Islet of Langerhans (tissue), 1 donor: ENCODE results near the gene MEA1.

Experiments
- FAIRE-seq: peaks from one replicate; lab custom pipeline; 2011; peaks lifted over from hg19 to GRCh38; lab: Jason Lieb, UNC

The MEA1 gene

DNA sequence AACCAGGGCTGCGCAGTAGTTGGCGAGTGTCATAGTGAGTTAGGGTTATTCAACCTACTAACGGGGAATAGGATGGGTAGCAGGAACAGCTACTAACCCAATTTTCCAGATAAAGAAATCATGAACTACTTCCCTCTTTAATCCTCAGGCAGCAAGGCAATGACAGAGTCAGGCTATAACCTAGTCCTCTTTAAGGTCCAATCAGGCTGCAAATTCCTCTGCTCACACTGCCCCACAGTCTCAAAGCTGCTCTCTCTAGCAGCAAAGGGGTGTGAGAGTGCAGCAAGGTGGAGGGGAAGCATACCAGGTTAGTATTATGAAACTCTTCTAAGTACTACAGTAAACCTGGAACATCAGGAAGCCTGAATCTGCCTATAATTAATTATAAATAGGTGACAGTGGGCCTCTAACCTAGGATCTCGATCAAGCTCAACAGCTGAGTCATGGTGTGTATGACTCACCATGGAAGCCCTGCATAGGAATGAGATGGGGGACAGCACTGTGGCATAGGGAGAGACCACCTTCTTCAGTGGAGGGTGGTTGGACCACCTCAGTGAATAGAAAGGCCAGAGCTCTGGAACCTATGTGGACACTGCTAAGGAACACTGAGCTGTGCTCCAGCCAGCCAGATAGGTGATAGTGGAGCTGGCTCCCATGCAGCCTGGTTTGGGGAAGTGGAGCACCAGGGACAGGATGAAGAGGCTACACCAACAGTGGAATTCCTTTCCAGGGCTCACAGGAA, 42.7 kb downstream of the MEA1 start:
- FAIRE-seq = no peak

DNA sequence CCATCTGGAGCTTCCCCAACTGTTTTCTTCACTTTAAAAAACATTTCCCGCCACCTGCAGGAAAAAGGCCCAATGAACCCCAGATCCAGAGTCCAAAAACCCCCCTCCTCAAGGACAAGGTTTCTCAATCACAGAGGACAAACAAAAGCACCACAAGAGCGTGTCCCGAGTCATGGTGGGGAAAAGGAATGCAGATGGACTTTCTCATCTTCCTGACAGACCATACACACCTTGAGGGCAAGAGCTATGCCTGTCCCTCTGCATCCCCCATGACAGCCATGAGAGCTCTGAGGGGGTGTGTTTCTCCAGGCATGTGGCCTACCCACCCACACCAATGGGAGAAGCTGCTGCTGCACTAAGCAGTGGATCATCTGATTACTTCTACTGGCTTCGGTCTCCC, 43.8 kb downstream of the MEA1 start:
- no peak for FAIRE-seq

DNA sequence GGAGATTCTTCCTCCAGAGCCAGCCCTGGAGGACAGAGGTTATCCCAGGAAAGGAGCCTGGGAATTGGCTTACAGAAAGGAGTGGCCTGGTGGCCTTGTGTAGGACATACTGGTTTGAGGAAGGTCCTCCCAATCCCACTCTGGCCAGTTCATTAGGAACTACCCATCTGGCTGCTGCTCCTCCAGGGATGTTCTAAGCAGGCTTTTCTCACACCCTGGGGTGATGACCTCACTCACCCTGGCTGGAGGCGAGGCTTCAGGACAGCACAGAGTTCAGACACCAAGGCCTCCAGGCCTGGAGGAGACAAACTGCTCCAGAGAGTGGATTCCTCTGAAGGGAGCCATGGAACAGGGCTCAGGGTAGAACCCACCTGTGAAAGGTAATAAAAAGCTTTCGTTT, 44.3 kb downstream of the MEA1 start:
- FAIRE-seq = no peak

DNA sequence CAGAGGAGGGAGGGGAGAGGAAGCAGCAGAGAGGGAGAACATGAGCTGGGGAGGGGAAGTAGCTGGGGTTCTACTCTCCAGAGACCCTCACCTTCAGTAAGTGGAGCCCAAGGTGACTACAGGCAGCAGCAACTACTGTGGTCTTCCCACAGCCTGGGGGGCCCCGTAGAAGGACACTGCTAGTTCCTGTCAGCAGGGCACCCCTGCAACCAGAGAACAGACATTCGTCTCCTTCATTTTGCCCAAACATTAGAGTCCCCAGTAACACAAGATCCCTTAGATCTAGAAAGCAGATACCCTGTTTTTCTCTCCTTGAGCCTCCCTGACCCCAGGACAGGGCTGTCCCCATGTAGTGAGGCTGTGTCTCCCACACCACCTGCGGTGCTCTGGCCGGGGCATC, 45.0 kb downstream of the MEA1 start:
- FAIRE-seq = no peak

DNA sequence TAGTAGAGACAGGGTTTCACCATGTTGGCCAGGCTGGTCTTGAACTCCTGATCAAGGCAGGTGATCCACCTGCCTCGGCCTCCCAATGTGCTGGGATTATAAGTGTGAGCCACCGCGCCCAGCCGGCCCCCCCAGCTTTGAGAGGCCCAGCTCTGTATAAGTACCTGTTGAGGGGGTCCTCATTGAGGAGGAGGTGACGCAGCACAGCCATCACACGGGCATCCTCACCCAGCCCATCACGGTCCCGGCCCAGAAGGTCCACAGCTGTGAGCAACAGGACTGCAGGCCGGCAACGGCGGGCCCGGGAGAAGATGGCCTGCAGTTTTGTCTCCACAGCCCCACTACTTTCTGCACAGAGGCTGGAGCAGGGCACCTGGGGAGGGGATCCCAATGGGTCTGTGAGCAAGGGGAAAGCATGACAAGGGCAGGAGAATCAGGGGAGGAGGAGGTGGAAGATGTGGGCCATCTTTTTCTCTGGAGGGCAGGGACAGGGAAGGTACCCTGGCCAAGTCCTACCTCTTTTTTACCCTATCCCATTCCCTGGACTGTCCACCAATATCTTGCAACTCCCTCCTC, 45.5 kb downstream of the MEA1 start:
- FAIRE-seq = no peak

DNA sequence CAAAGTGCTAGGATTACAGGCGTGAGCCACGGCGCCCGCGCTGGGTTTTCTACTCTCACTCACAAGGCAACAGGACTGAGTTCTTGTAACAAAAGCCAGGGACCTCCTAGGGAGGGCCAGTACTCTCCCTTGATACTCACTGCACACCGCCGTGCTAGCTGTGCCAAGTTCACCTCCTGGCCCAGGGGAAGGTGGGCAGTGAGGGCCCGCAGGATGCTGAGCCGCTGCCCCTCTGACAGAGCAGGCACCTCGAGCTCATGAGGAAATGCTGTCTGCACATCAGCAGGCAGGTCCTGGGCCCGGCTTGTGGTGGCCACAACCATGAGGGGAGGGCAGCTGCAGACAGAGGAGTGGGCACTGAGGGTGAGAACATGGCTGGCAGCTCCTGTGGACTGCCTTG, 46.5 kb downstream of the MEA1 start:
- FAIRE-seq = no peak

DNA sequence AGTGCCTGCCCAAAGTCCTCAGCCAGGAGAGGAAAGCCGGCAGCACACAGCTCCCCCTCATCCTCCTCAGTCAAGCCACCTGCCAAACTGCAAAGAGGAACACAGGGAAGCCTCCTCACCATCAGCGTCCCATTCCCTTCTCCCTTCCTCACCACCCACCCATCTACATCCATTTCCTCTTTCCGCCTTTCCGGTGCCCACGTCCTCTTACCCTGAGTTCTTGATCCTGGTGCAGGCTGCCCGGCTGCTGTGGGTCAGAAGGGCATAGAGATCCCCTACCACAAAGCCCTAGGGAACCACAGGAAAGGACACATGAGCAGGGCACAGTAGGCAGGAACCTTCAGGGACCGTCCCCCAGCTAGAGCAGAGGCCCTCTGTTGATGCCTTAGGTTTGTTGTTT, 47.2 kb downstream of the MEA1 start:
- FAIRE-seq = no peak

DNA sequence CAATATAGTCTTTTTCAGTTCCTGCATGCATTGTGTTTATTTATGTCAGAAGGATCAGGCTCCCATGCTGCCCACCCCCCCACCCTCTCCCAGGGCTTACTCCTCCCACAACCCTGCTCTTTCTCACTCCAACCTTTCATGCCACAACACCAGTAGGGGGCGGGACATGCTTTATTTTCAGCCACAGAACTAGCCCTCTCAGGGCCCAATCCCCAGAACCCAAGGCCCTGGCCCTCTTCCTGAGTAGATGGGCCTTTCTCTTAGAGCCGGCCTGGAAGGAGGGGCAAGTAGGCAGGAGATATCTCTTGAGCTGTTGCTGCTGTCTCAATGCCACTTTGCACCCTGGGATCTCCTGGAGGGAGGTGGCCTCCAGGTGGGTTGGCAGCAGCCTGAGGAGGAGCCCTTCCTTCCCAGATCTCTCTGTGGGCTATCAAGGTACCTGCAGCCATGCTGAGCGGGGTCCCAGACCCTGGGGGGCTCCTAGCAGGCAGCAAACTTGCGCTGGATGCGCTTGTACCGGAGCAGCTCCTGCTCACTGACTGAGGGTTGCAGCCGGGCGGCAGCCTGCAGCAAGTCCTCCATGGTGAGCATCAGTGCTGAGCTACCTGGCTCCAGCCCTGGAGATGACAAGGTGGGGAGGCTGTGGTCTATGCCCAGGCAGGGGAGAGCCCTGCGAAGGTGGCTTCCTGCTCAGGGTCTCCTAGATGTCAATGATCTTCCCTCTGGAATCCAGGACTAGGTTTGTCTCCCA, 49.7 kb downstream of the MEA1 start:
- FAIRE-seq = no peak

DNA sequence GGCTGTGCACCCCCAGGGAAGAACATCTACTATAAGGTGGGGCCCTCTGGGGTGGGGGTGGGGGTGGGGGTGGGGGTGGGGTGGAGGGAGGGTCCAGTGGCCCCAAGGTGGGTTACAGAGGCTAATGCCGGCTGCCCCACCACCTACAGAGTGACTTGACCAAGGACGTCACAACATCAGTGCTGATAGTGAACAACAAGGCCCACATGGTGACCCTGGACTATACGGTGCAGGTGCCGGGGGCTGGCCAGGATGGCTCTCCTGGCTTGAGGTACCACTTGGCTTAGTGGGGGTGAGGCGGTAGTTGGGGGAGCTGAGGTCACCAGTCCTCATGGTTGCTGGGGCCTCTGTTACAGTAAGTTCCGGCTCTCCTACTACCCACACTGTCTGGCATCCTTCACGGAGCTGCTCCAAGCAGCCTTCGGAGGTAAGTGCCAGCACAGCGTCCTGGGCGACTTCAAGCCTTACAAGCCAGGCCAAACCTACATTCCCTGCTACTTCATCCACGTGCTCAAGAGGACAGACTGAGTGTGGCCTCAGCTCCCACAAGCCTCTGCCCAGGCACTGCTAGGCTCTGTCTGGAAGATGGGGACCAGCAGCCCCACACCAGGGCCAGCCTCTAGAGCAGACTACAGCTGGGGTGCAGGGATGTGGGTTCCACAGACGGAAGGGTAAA, 50.4 kb downstream of the MEA1 start:
- no peak for FAIRE-seq

DNA sequence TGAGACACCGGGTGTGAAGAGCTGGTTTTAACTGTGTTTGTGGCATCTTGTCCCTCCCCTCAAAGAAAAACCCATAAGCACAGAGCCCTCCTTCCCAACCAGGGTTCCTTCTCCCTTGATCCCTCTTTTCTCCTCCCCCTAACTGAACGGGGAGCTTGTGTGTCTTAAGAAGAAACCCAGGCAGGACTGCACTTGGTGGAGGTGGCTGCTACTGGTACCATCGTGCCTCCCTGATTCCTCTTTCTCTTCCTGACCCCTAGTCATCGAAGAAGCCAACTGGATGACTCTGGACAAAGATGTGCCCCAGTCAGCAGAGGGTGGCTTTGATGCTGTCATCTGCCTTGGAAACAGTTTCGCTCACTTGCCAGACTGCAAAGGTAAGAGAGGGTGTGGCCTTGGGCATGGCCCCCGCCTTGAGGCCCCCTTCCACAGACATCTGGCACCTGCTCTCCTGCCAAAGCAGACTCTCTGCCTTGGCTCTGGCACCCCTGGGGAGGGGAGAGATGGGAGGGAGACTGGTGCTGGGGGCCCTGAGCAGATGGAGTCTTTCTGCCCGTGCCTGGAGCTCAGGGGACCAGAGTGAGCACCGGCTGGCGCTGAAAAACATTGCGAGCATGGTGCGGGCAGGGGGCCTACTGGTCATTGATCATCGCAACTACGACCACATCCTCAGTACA, 51.1 kb downstream of the MEA1 start:
- FAIRE-seq = no peak

DNA sequence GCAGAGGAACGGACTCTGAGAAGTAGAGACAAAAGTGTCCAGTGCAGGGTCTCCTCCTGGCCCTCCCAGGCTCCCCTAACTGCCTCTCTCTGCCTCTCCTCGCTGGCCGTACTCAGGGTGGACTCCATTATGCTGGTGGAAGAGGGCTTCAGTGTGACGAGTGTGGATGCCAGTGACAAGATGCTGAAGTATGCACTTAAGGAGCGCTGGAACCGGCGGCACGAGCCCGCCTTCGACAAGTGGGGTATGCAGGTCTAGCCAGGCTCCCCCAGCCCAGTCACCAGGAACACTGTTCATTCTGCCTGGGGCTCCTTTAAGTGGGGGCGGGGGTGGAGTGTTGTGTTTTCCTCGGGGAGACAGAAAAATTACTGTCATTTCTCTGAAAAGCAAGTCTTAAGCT, 51.6 kb downstream of the MEA1 start:
- no peak for FAIRE-seq
